Stimulated activated CD4-positive, alpha-beta T cell treated with anti-CD3 and anti-CD28 coated beads, TNF-alpha, amount 100 ng/mL, for 1 hour (primary cell): Measurements from ENCODE around the gene ZSCAN23.
"Not testable (repeated sequence)": the region's sequence is repeated elsewhere in the genome, so short reads cannot be mapped to it uniquely, and the experiment has no call there.

Source experiments
- DNase-seq, 3 donors: peaks; one replicate each; pipeline ENCODE4 v3.0.0-alpha.2; 2020; ENCODE audit warnings: low read depth in 3 of 3, low spot score in 1 of 3

ZSCAN23 gene

GRCh38 chr6:28443112-28443773, at the start of gene ZSCAN23:
Gene ZSCAN23, minus strand, starts transcription at chr6:28443491. Its CDS starts 7,225 bp downstream, at chr6:28436266.
- DNase-seq = peak; percentile 35 to 62 (median 57)

- DNase-seq = no peak
Measured at GRCh38 chr6:28491984-28492317, 48.7 kb upstream of the ZSCAN23 start.

GRCh38 chr6:28490205-28490890, 47.1 kb upstream of the ZSCAN23 start:
- DNase-seq = no peak

- peak in 1 of 3 donors; percentile 21 for DNase-seq
Measured at GRCh38 chr6:28489366-28490204, 46.3 kb upstream of the ZSCAN23 start.

GRCh38 chr6:28488916-28489365, 45.6 kb upstream of the ZSCAN23 start:
- DNase-seq = no peak

- DNase-seq = no peak
Measured at GRCh38 chr6:28486988-28487742, 43.9 kb upstream of the ZSCAN23 start.

- DNase-seq = no peak
Measured at GRCh38 chr6:28486533-28486932, 43.2 kb upstream of the ZSCAN23 start.

- no peak for DNase-seq
Measured at GRCh38 chr6:28485482-28485881, 42.2 kb upstream of the ZSCAN23 start.

GRCh38 chr6:28480253-28480932, 37.1 kb upstream of the ZSCAN23 start:
- DNase-seq = no peak

- DNase-seq = no peak
Measured at GRCh38 chr6:28478518-28478917, 35.2 kb upstream of the ZSCAN23 start.

- no peak for DNase-seq
Measured at GRCh38 chr6:28474441-28475219, 31.3 kb upstream of the ZSCAN23 start.

- DNase-seq = not testable (repeated sequence)
Measured at GRCh38 chr6:28469153-28469745, 26.0 kb upstream of the ZSCAN23 start.

GRCh38 chr6:28468056-28468455, 24.8 kb upstream of the ZSCAN23 start:
- DNase-seq = no peak

GRCh38 chr6:28462401-28462800, 19.1 kb upstream of the ZSCAN23 start:
- DNase-seq = no peak

- DNase-seq = no peak
Measured at GRCh38 chr6:28458568-28458967, 15.3 kb upstream of the ZSCAN23 start.

GRCh38 chr6:28449056-28449455, 5.8 kb upstream of the ZSCAN23 start:
- DNase-seq = no peak

GRCh38 chr6:28447512-28447906, 4.2 kb upstream of the ZSCAN23 start:
- DNase-seq = not testable (repeated sequence)

GRCh38 chr6:28446818-28447511, 3.7 kb upstream of the ZSCAN23 start:
- DNase-seq = no peak

GRCh38 chr6:28444759-28445158, 1.5 kb upstream of the ZSCAN23 start:
- DNase-seq = not testable (repeated sequence)
